Measurements from ENCODE around the gene TBC1D17.

TBC1D17 gene

GRCh38 chr19:49875177-49875576, 2.3 kb upstream of the TBC1D17 start:
- ATAC-seq (ENCODE audit: low read depth) (no peak), DNase-seq (ENCODE audit: low spot score) (no peak)
- H3K4me3 ChIP-seq (ENCODE audit: severe bottlenecking): peak overlapping the region; percentile 88
- no peak for TF ChIP-seq CTCF (IDR thresholded peaks at IDR 0.05; ENCODE audit: poor library complexity, severe bottlenecking)
- H3K27me3 ChIP-seq (ENCODE audit: insufficient read depth, poor library complexity, severe bottlenecking): no peaks in the 10 kb centered on the region
- no peaks in the 10 kb centered on the region for H3K9me3 ChIP-seq (ENCODE audit: severe bottlenecking)
- H3K27ac ChIP-seq (ENCODE audit: poor library complexity, severe bottlenecking): peak overlapping the region; percentile 81
- no peaks in the 10 kb centered on the region for H3K4me1 ChIP-seq (ENCODE audit: insufficient read depth, poor library complexity, severe bottlenecking)
- peaks cover 8% of the 10 kb centered on the region for H3K36me3 ChIP-seq (ENCODE audit: low read depth)

GRCh38 chr19:49875857-49876421, 1.6 kb upstream of the TBC1D17 start:
- Histone ChIP-seq H3K27ac (ENCODE audit: poor library complexity, severe bottlenecking) (peak overlapping the region; percentile 81), H3K9me3 (ENCODE audit: severe bottlenecking) (no peaks in the 10 kb centered on the region), H3K4me3 (ENCODE audit: severe bottlenecking) (peak overlapping the region; percentile 88), H3K36me3 (ENCODE audit: low read depth) (peaks cover 11% of the 10 kb centered on the region), H3K4me1 (ENCODE audit: insufficient read depth, poor library complexity, severe bottlenecking) (no peaks in the 10 kb centered on the region), H3K27me3 (ENCODE audit: insufficient read depth, poor library complexity, severe bottlenecking) (no peaks in the 10 kb centered on the region)
- DNase-seq (ENCODE audit: low spot score) (no peak), ATAC-seq (ENCODE audit: low read depth) (no peak)
- no peak for TF ChIP-seq CTCF (IDR thresholded peaks at IDR 0.05; ENCODE audit: poor library complexity, severe bottlenecking)

GRCh38 chr19:49876422-49877019, 981 bp upstream of the TBC1D17 start:
- Histone ChIP-seq H3K4me1 (ENCODE audit: insufficient read depth, poor library complexity, severe bottlenecking) (no peaks in the 10 kb centered on the region), H3K36me3 (ENCODE audit: low read depth) (peaks cover 12% of the 10 kb centered on the region), H3K4me3 (ENCODE audit: severe bottlenecking) (peak overlapping the region; percentile 88), H3K9me3 (ENCODE audit: severe bottlenecking) (no peaks in the 10 kb centered on the region), H3K27me3 (ENCODE audit: insufficient read depth, poor library complexity, severe bottlenecking) (no peaks in the 10 kb centered on the region), H3K27ac (ENCODE audit: poor library complexity, severe bottlenecking) (peak overlapping the region; percentile 81)
- TF ChIP-seq CTCF (IDR thresholded peaks at IDR 0.05; ENCODE audit: poor library complexity, severe bottlenecking): no peak
- DNase-seq (ENCODE audit: low spot score) (peak; percentile 94), ATAC-seq (ENCODE audit: low read depth) (peak; percentile 53)

GRCh38 chr19:49877879-49878743, 609 bp downstream of the TBC1D17 start:
- DNase-seq (ENCODE audit: low spot score): peak; percentile 98
- ATAC-seq (ENCODE audit: low read depth): peak; percentile 73
- Histone ChIP-seq H3K27ac (ENCODE audit: poor library complexity, severe bottlenecking) (peak overlapping the region; percentile 81), H3K27me3 (ENCODE audit: insufficient read depth, poor library complexity, severe bottlenecking) (no peaks in the 10 kb centered on the region), H3K4me3 (ENCODE audit: severe bottlenecking) (peak overlapping the region; percentile 88), H3K36me3 (ENCODE audit: low read depth) (peaks cover 28% of the 10 kb centered on the region), H3K4me1 (ENCODE audit: insufficient read depth, poor library complexity, severe bottlenecking) (no peaks in the 10 kb centered on the region), H3K9me3 (ENCODE audit: severe bottlenecking) (no peaks in the 10 kb centered on the region)
- TF ChIP-seq CTCF (IDR thresholded peaks at IDR 0.05; ENCODE audit: poor library complexity, severe bottlenecking): no peak
